ENCODE measurements around the gene NR1D1. TPM values are rescaled to one million over a fixed set of nuclear protein-coding genes. Genes with fewer than 3 reads are reported as not detected.

NR1D1 gene
- total RNA-seq, 4 donors from 2014 or later: 3.4 to 9.9 (median 5.1) TPM

DNA sequence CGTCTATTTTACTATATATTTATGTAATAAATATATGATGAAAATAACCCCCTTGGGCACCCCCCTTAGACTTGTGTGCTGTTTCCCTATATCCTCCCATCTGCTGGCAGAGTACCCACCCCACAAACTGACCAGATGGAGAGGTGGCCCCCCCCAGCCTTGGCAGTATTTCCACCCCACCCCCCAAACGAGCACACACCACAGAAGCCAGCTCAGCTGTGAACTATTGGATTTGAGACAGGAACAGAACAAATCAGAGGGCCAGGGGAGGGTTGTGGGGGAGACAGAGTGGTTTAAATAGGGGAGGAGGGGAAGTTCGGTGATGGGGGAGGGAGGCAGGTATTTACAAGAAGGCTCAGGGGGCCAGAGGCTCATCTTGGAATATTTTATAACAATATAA is 7.8 kb downstream of the NR1D1 start:
- 31 to 40% methylated on average over 3 of the region's 3 CpGs for WGBS, 2 donors
- Histone ChIP-seq H3K36me3 (peaks cover 52 to 59% of the 10 kb centered on the region in 2 donors), H3K27ac (peak overlapping the region; percentile 77 to 99 (median 96)), H3K4me3 (replicated peaks in 1 of 3) (no peak overlapping the region), H3K4me1 (peaks cover 26 to 64% of the 10 kb centered on the region in 2 donors), H3K27me3 (no peaks in the 10 kb centered on the region), H3K9me3 (no peaks in the 10 kb centered on the region)
- no peak for TF ChIP-seq POLR2A (IDR thresholded peaks at IDR 0.05)
- TF ChIP-seq, protein P1, sequence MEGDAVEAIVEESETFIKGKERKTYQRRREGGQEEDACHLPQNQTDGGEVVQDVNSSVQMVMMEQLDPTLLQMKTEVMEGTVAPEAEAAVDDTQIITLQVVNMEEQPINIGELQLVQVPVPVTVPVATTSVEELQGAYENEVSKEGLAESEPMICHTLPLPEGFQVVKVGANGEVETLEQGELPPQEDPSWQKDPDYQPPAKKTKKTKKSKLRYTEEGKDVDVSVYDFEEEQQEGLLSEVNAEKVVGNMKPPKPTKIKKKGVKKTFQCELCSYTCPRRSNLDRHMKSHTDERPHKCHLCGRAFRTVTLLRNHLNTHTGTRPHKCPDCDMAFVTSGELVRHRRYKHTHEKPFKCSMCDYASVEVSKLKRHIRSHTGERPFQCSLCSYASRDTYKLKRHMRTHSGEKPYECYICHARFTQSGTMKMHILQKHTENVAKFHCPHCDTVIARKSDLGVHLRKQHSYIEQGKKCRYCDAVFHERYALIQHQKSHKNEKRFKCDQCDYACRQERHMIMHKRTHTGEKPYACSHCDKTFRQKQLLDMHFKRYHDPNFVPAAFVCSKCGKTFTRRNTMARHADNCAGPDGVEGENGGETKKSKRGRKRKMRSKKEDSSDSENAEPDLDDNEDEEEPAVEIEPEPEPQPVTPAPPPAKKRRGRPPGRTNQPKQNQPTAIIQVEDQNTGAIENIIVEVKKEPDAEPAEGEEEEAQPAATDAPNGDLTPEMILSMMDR (IDR thresholded peaks at IDR 0.05): no peak
- peak; percentile 29 to 39 for DNase-seq
- intact Hi-C loops (cut with DNase I): no loop called here

DNA sequence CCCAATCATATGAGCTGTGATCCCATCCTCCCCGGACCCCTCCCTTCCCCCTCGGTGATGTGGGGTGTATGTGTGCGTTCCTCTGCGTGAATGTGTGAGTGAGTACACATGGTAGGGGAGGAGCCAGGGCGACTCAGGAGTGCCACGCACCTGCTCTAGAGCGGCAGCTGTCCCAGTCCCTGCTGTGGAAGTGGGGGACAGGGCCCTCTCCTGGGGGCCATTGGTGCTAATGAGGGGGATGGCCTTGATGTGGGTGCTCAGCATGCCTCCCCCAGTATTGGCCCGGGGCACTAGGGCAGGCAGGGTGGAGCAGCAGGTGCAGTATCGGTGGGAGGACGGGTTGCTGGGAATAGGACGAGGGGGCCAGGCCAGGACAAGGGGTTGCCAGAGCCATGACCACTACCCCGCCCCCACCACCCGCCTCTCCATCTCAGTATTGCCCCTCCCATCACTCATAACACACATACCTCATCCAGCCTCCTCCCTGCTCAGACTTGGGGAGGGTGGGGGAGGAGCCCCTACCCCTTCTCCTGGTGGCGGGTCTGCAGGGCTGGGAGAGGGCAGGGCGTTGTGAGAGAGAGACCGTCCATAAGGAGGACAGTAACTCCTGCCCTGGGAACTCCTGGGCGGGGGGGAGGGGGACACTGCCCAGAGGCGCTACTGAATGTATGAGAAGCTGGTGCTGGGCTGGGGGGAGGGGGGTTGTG is 8.5 kb downstream of the NR1D1 start:
- intact Hi-C loops (cut with DNase I): no loop called here
- Histone ChIP-seq H3K27me3 (no peaks in the 10 kb centered on the region), H3K4me1 (peaks cover 20 to 57% of the 10 kb centered on the region in 2 donors), H3K4me3 (replicated peaks in 1 of 3) (no peak overlapping the region), H3K27ac (peak overlapping the region; percentile 77 to 99 (median 96)), H3K36me3 (peaks cover 58 to 64% of the 10 kb centered on the region in 2 donors), H3K9me3 (no peaks in the 10 kb centered on the region)
- TF ChIP-seq POLR2A (IDR thresholded peaks at IDR 0.05): no peak
- TF ChIP-seq, protein P1 (IDR thresholded peaks at IDR 0.05): no peak
- WGBS, 2 donors: 65 to 76% methylated on average over 14 to 18 of the region's 18 CpGs
- peak; percentile 32 to 51 for DNase-seq

DNA sequence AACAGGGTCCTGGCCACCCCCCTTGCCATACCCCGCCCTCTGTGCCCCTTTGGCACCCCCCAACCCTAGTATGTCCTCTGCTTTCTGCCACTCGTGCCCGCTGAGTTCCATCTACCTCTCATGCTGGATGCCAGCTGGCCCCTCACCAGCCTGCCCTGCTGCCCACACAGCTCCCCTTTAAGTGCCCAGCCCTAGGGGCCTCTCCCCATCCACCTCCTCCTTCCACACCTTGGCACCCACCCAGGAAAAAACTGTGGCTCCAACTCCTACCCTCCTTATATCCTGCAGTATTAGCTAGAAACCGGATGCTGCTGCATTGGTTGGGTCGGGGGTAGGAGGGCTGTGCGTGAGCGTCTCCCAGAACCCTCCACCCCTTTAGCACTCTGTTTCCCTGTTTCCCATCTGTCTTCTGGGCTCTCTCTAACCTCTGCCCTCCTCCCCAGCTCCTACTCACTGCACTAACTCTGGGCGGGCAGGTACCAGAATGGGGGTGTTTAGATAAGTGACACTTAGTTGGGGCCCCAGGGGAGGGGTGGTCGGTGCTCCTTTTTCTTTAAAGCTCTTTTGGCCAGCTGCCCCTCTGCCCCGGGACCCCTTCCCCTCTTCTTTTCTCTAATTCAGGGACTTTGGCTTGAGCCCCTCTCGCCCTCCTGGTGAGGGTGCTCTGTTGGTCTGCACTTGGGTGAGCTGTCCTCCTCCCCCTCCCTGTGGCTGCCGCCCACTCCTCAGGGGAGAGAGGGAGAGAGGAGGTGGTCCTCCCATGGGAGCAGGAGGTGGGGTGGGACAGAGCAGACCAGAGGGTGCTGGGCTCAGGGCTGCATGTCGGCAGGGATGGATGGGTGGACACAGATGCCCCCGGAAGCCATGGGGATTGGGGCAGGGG is 9.9 kb downstream of the NR1D1 start:
- peak; percentile 82 to 91 for DNase-seq
- WGBS, 2 donors: 47 to 52% methylated on average over 12 to 14 of the region's 14 CpGs
- intact Hi-C loops (cut with DNase I): no loop called here

GRCh38 chr17:40089077-40089895 is 11.1 kb downstream of the NR1D1 start:
- WGBS, 2 donors: 85 to 89% methylated on average over 25 of the region's 26 CpGs
- peaks cover 18 to 33% of the 10 kb centered on the region in 2 donors for H3K4me1 ChIP-seq
- no peak for TF ChIP-seq POLR2A (IDR thresholded peaks at IDR 0.05)
- TF ChIP-seq, protein P1 (IDR thresholded peaks at IDR 0.05): no peak
- intact Hi-C loops (cut with DNase I): loop anchor here (10.0 kb wide), 1 partner anchor 74 kb away; the partner anchor contains the start of gene CSF3
- peaks cover 52 to 55% of the 10 kb centered on the region in 2 donors for H3K36me3 ChIP-seq
- no peaks in the 10 kb centered on the region for H3K9me3 ChIP-seq
- H3K27me3 ChIP-seq: no peaks in the 10 kb centered on the region
- peak overlapping the region in 1 of 3 donors; percentile 15 for H3K27ac ChIP-seq
- no peak for DNase-seq
- H3K4me3 ChIP-seq (replicated peaks in 1 of 3): no peak overlapping the region

More for the DNA sequence above, 9.9 kb downstream of the NR1D1 start:
- peak overlapping the region; percentile 1 to 30 (median 15) for H3K27ac ChIP-seq
- no peaks in the 10 kb centered on the region for H3K27me3 ChIP-seq
- no peak overlapping the region for H3K4me3 ChIP-seq (replicated peaks in 1 of 3)
- no peak for TF ChIP-seq POLR2A (IDR thresholded peaks at IDR 0.05)
- TF ChIP-seq, protein P1 (IDR thresholded peaks at IDR 0.05): no peak
- H3K9me3 ChIP-seq: no peaks in the 10 kb centered on the region
- H3K4me1 ChIP-seq: peaks cover 18 to 43% of the 10 kb centered on the region in 2 donors
- H3K36me3 ChIP-seq: peaks cover 55 to 57% of the 10 kb centered on the region in 2 donors
